AG09319 (cell line): ENCODE results near the gene RIPOR2.
"Not testable (repeated sequence)": the region's sequence is repeated elsewhere in the genome, so short reads cannot be mapped to it uniquely, and the experiment has no call there.

Experiments
- DNase-seq: peaks from one replicate; pipeline ENCODE4 v3.0.0-alpha.2; 2010; ENCODE audit warnings: low read depth; ENCODE audit errors: extremely low read depth
- TF ChIP-seq, protein P1 (sequence below): IDR thresholded peaks from 2 replicates; pipeline ENCODE4 v1.5.1; 2011; ENCODE audit warnings: low read depth, mild to moderate bottlenecking, inconsistent platforms, low read length, moderate library complexity

Gene RIPOR2

DNA sequence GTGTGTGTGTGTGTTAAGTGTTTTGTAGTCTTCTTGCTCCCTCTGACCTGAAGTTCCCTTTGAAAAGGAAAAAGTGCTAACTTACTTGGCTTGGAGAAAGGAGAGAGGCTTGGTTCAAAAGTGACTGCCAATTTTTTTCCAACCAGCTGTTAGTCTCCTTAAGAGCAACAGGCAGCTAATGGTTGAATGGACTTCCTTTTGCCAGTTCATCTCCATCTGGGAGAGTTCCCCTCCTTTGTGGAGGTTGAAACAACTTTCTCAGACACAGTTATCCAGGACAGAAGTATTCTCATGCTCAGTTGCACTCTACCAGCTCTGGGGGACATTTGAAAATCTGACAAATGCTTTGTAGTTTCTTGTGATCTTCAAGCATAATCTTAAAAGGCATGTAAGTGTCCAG is 4.5 kb downstream of the RIPOR2 start:
- no peak for DNase-seq
- TF ChIP-seq, protein P1, sequence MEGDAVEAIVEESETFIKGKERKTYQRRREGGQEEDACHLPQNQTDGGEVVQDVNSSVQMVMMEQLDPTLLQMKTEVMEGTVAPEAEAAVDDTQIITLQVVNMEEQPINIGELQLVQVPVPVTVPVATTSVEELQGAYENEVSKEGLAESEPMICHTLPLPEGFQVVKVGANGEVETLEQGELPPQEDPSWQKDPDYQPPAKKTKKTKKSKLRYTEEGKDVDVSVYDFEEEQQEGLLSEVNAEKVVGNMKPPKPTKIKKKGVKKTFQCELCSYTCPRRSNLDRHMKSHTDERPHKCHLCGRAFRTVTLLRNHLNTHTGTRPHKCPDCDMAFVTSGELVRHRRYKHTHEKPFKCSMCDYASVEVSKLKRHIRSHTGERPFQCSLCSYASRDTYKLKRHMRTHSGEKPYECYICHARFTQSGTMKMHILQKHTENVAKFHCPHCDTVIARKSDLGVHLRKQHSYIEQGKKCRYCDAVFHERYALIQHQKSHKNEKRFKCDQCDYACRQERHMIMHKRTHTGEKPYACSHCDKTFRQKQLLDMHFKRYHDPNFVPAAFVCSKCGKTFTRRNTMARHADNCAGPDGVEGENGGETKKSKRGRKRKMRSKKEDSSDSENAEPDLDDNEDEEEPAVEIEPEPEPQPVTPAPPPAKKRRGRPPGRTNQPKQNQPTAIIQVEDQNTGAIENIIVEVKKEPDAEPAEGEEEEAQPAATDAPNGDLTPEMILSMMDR = no peak

DNA sequence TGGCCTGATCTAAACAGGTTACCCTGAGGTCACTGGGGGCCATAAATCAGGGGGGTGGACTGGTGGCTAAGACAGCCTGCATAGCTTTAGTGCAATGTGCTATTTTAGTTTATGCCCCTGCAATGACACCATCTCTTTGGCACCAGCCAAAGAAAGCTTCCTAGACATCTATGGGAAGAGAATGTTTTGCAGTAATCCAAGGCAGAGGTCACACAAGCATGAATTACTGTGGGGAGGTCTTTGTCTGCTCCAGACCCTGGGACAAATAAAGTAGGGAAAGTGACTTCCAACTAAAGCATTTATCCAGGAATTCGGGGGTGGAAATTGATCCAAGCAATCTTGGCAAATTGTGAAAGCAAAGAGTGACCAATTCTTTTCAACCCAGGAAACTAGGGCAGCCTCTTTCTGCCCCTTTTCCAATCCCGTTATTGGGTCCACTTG is 5.3 kb downstream of the RIPOR2 start:
- TF ChIP-seq, protein P1 = no peak
- no peak for DNase-seq

DNA sequence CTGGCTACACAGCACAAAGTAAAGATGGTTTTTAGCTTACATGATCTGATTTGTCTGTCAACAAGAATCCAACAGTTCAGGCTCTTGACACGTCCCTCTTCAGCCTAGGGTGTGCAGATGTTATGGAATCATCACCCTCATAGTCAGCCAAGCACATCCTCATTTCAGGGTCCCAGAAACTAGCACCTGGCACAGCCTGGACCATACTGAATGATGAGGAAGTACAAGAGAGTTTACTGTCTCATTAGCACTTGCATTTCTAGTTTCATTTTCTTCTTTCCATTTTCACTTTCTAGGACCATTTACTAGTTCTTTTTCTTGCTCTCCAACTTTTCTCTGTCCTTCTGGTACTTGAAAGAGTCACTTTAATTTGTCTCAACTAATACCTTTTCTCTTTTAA is 6.5 kb downstream of the RIPOR2 start:
- DNase-seq = no peak
- TF ChIP-seq, protein P1 = no peak

DNA sequence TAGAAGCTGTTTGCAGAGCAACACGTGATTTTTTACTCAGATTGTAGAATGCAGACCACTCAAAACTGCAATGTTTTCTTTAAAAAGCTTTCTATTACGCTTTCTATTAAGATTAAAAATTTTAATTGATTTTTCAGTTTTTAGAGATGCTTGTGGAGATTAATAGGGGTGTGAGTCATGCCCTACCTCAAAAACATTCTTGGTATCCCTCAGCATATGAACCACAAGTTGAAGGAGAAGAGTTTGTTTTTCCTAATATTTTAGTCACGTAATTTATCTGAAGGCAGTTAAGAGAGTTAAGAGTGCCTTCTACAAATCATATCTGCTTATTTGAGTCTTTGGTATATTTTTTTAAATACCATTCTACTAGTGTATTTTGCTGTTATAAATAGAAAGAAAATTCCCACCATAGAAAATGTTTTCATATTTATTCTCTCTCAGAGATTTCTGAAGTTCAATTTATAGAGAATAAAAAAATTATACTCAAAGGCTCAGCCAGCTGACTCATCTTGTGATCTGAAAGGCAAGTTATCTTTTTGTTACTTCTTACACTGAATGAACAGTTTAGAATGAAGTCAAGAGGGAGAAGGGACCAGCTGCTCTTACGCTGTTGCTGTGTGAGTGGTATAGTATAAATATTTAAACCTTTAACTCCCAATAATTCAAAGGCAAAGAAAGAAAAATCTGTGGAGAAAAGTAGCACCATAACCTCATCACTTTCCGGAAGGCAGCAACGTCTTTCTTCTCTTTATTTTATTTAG is 7.6 kb downstream of the RIPOR2 start:
- no peak for DNase-seq
- TF ChIP-seq, protein P1 = no peak

DNA sequence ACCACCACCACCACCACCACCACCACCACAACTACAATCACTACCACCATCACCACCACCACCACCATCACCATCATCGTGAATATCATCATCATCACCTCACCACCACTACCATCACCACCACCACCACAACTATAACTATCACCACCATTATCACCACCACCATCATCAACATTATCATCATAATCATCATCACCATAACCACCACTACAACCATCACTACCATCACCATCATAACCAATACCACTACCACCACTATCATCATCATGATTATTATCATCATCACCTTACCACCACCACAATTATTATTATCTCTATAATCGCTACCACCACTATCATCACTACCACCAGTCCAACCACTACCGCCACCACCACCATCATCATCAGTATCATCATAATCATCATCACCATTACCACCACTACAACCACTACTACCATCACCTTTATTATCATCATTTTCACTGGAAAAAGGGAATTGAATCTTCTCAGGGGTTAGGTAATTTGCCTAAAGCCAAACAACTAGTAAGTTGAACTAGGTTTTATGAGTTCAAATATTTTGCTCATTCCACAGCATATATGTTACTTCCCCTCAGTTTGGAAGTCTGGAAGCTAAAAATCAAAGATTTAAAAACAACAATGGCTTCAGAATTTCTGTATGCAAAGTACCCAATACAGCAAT is 8.3 kb downstream of the RIPOR2 start:
- TF ChIP-seq, protein P1 = no peak

DNA sequence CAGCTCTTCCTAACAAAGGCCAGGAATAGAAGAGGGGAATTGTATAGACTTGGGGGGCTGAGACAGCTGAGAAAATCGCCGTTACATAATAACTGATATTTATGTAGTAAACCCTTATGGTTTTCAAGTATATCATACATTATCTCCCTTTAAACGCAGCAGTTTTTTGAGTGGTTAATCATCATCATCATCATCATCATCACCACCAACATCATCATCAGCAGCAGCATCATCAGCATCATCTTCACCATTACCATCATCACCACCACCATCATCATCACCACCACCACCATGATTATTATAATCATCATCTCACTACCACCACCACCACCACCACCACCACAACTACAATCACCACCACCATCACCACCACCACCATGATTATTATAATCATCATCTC is 9.1 kb downstream of the RIPOR2 start:
- DNase-seq = not testable (repeated sequence)

More for the DNA sequence above, 8.3 kb downstream of the RIPOR2 start:
- DNase-seq = no peak

DNA sequence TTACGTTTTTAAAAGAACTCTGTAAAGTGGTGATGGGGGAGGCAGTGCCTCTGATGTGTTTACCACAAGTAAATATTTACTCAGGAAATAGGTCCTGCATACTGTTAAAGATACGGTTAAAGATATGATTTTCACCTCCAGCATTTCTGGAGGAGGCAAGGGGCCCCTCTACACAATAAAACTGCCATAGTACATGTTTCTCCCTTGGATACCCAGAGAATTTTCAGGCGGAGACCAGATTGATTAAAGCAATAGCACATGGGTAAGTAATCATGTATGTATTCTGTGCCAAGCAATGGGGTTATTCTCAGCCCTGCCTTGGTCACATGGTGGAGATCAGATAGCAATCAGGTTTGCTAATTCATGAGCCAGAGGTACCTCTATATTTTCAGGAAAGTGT is 9.6 kb downstream of the RIPOR2 start:
- no peak for DNase-seq
- TF ChIP-seq, protein P1 = no peak
